ENCODE measurements around the gene LDLRAD1.

GRCh38 chr1:53999920-54000319, 18.1 kb downstream of the LDLRAD1 start:
- TF ChIP-seq SP1 (IDR thresholded peaks at IDR 0.05) (no peak), BHLHE40 (IDR thresholded peaks at IDR 0.05; ENCODE audit: borderline replicate concordance) (no peak)
